Kidney (tissue), 14 donors: ENCODE results near the gene SDC3. TPM values are rescaled to one million over a fixed set of nuclear protein-coding genes. Genes with fewer than 3 reads are reported as not detected.

ENCODE experiments used
- DNase-seq, 5 donors: peaks; one replicate each; pipeline ENCODE4 v3.0.0-alpha.2; 2013 to 2020
- FAIRE-seq: peaks from 2 replicates; lab custom pipeline; 2012; peaks lifted over from hg19 to GRCh38; lab: Jason Lieb, UNC
- H3K27ac ChIP-seq, 2 donors: one replicate each; pipeline ENCODE4 v1.7.0; 2013; ENCODE audit warnings: low read depth in 2 of 2, low read length in 2 of 2, inconsistent platforms in 1 of 2
- H3K27me3 ChIP-seq: one replicate; pipeline ENCODE4 v1.7.1; 2013; ENCODE audit warnings: low read length, inconsistent platforms; ENCODE audit not compliant: control insufficient read depth, insufficient read depth
- H3K36me3 ChIP-seq, 3 donors: one replicate each; pipeline versions ENCODE4 v1.7.0 to v1.7.1; 2013; ENCODE audit warnings: low read length in 3 of 3, control low read depth in 1 of 3, inconsistent platforms in 1 of 3; ENCODE audit not compliant: insufficient read depth in 3 of 3, control insufficient read depth in 2 of 3
- H3K4me1 ChIP-seq, 3 donors: one replicate each; pipeline versions ENCODE4 v1.7.0 to v1.7.1; 2013; ENCODE audit warnings: low read length in 3 of 3, inconsistent platforms in 1 of 3, low read depth in 1 of 3; ENCODE audit not compliant: control insufficient read depth in 2 of 3, insufficient read depth in 2 of 3
- H3K4me3 ChIP-seq, 3 donors: one replicate each; pipeline versions ENCODE4 v1.7.0 to v1.8.1; 2013; ENCODE audit warnings: low read length in 3 of 3, control low read depth in 1 of 3, inconsistent platforms in 1 of 3
- H3K9ac ChIP-seq, 3 donors: one replicate each; pipeline versions ENCODE4 v1.7.0 to v1.7.1; 2013; ENCODE audit warnings: low read length in 3 of 3, control low read depth in 1 of 3, inconsistent platforms in 1 of 3
- H3K9me3 ChIP-seq, 3 donors: one replicate each; pipeline versions ENCODE4 v1.7.0 to v1.7.1; 2013; ENCODE audit warnings: low read length in 3 of 3, control low read depth in 1 of 3, inconsistent platforms in 1 of 3; ENCODE audit not compliant: control insufficient read depth in 2 of 3, insufficient read depth in 1 of 3
- intact Hi-C: fragments of 100-400 bp; cut with DNase I; formaldehyde crosslinking; loops from one replicate; pipeline ENCODE4 v1.11.1; 2022
- polyA plus RNA-seq: library from polyadenylated mRNA; stranded (reverse); fragments of 350-450 nt; fragmentation: Illumina TruSeq; extraction: RNeasy Lipid Tissue Mini Kit (QIAGEN cat#74804); gene quantifications from one replicate; pipeline ENCODE4 v1.2.3, GENCODE V29; 2014; ENCODE audit warnings: low read depth, low replicate concordance; ENCODE audit not compliant: insufficient read depth
- total RNA-seq: library from RNA; stranded (reverse); fragmentation: NEBNext Ultra II Directional; extraction: Animal tissue kit (Norgen Biotek cat#: 25700); gene quantifications from one replicate; pipeline ENCODE4 v1.2.1, GENCODE V29; 2021
- TF ChIP-seq, protein P1 (sequence below): IDR thresholded peaks from 3 replicates; pipeline ENCODE4 v1.5.1; 2012; ENCODE audit warnings: mild to moderate bottlenecking, moderate library complexity, borderline replicate concordance; ENCODE audit not compliant: insufficient read depth; ENCODE audit errors: extremely low read depth
- donor health status: control.
- donor health status: control.
- donor health status: control.
- donor health status: control.
- donor health status: control.
- donor health status: DM: yes; HTN: yes; CAD: no.
- donor health status: Normal renal cell carcinoma (clear cell type).

The SDC3 gene
- total and polyA plus RNA-seq, 2 donors from 2014 or later, result 11.0 to 58.7 TPM

DNA sequence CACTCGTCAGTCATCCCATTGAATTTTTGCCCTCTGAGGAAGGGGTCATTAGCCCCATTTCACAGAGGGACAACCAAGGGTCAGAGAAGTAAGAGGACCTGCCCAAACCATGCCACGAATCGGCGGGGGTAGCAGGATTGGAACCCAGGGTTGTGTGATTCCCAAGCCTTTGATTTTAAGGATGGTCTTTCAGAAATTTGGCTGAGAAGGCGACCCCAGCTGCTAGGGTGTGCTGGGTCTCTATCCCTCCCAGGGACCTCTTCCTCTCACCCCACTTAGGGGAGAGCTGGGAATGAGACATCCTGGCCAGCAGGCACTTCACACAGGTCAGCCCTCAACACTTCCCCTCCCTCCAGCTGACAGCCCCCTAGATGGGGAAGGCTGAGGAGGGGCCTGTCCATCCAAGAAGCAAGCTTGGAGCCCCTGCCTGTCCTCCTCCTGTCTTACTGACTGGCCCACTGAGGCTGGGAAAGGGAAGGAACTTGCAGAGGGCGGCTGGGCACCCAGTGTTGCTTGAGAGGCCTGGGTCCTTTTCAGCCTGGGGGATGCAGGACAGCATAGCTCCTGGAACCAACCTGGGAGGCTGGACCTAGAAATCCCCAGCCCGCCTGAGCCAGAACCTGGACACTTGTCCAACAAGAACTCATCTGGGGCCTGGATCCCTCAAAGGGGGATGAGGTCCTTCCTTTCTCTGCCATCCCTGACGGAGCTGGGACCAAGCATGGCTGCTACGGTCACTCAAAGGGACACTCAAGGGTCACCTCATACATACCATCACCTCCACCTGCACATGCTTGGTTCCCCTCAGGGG, 1.7 kb downstream of the SDC3 start:
- TF ChIP-seq, protein P1, sequence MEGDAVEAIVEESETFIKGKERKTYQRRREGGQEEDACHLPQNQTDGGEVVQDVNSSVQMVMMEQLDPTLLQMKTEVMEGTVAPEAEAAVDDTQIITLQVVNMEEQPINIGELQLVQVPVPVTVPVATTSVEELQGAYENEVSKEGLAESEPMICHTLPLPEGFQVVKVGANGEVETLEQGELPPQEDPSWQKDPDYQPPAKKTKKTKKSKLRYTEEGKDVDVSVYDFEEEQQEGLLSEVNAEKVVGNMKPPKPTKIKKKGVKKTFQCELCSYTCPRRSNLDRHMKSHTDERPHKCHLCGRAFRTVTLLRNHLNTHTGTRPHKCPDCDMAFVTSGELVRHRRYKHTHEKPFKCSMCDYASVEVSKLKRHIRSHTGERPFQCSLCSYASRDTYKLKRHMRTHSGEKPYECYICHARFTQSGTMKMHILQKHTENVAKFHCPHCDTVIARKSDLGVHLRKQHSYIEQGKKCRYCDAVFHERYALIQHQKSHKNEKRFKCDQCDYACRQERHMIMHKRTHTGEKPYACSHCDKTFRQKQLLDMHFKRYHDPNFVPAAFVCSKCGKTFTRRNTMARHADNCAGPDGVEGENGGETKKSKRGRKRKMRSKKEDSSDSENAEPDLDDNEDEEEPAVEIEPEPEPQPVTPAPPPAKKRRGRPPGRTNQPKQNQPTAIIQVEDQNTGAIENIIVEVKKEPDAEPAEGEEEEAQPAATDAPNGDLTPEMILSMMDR, result no peak
- peak overlapping the region in 1 of 3 donors; percentile 46 for H3K9ac ChIP-seq
- no peaks in the 10 kb centered on the region for H3K36me3 ChIP-seq
- intact Hi-C loops, result no loop called here
- DNase-seq, result peak in 3 of 5 donors; percentile 7 to 76 (median 40)
- H3K27ac ChIP-seq, result no peak overlapping the region
- no peaks in the 10 kb centered on the region for H3K9me3 ChIP-seq
- no peaks in the 10 kb centered on the region for H3K27me3 ChIP-seq
- H3K4me3 ChIP-seq, result peak overlapping the region in 1 of 3 donors; percentile 44
- FAIRE-seq, result no peak
- peaks cover 0 to 16% (median 0%) of the 10 kb centered on the region in 3 donors for H3K4me1 ChIP-seq

DNA sequence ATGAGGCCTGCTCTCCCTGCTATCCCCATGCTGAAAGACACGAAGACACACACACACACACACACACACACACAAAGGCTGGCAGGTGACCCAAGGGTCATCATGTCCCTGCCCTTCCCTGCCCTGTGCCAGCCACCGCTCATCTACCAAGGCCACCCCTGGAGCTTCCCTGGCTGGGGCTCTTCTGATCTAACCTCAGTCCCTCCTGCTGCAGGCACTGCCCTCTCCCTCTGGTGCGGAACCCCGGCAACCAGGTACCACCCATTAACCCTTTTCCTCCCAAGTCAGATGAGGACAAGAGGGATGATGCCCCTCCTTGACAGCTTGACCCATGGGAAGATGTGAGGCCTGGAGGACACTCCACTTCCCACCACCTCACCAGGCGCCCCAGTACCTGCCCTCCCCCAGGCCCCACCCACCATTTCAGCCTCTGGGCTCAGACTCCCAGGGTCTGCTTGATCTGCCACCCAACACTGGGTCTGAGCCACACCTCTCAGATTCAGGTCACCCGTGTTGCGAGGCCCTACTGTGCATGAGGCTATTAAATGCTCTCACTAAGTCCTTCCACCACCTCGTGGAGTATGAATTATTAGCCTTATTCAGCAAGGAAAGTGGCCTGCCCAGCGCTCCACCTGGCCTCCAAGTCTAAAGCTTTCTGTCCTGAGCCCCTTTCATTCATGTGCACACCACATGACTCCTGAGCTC, 2.5 kb downstream of the SDC3 start:
- peak in 2 of 5 donors; percentile 50 to 58 for DNase-seq
- Histone ChIP-seq H3K4me1 (peaks cover 0 to 19% (median 0%) of the 10 kb centered on the region in 3 donors), H3K27ac (no peak overlapping the region), H3K9ac (no peak overlapping the region), H3K27me3 (no peaks in the 10 kb centered on the region), H3K4me3 (no peak overlapping the region), H3K9me3 (no peaks in the 10 kb centered on the region), H3K36me3 (no peaks in the 10 kb centered on the region)
- TF ChIP-seq, protein P1, result no peak
- no peak for FAIRE-seq
- intact Hi-C loops, result no loop called here

DNA sequence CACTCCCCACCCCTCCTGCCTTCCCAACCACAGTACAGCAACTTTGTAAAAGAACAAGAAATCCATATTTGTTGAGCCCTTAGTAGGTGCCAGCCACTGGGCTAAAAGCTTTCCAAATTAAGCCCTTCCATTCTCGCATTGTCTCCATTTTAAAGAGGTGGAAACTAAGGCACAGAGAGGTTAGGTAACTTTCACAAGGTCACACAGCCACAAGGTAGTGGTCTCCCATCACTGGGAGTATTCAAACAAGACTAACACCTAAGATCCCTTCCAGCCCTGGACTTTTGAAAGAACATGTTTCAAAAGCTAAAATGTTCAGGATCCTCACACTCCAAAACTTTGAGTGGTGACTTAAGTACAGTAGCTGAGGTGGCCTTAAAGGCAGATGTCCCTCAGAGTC, 3.2 kb downstream of the SDC3 start:
- intact Hi-C loops, result no loop called here
- H3K36me3 ChIP-seq, result no peaks in the 10 kb centered on the region
- peak in 1 of 5 donors; percentile 16 for DNase-seq
- no peak for FAIRE-seq
- no peak overlapping the region for H3K9ac ChIP-seq
- TF ChIP-seq, protein P1, result no peak
- H3K27me3 ChIP-seq, result no peaks in the 10 kb centered on the region
- no peak overlapping the region for H3K27ac ChIP-seq
- H3K4me1 ChIP-seq, result peaks cover 0 to 19% (median 0%) of the 10 kb centered on the region in 3 donors
- no peak overlapping the region for H3K4me3 ChIP-seq
- H3K9me3 ChIP-seq, result no peaks in the 10 kb centered on the region
